K562 (cell line): ENCODE results near the gene EPN3. TPM values are rescaled to one million over a fixed set of nuclear protein-coding genes. Genes with fewer than 3 reads are reported as not detected.

Experiments
- BRF1 ChIP-seq: IDR thresholded peaks from 3 replicates; pipeline ENCODE4 v1.6.1; 2011; ENCODE audit warnings: borderline replicate concordance, mild to moderate bottlenecking; ENCODE audit not compliant: insufficient read length; ENCODE audit errors: extremely low read depth
- CBX5 ChIP-seq: IDR thresholded peaks from 2 replicates; pipeline ENCODE4 v1.6.1; 2014; ENCODE audit warnings: low read depth, borderline replicate concordance
- CREB5 ChIP-seq: fragments of 250-450 bp; sonication (Bioruptor Pico); IDR thresholded peaks from 2 replicates; pipeline ENCODE4 v1.5.0; 2020; ENCODE audit warnings: mild to moderate bottlenecking
- FOSL1 ChIP-seq: fragments of 200-800 bp; sonication (Bioruptor generic); conservative IDR thresholded peaks from 2 replicates; pipeline ENCODE4 v1.6.1; 2016; ENCODE audit warnings: missing genetic modification characterization, missing compliant biosample characterization
- FOXK2 ChIP-seq, 2 experiments: fragments of 450-650 bp; IDR thresholded peaks in 1 of 2; conservative IDR thresholded peaks in 1 of 2; 2 replicates each; pipeline ENCODE4 v1.6.1; 2016; ENCODE audit warnings: low read depth in 2 of 2, mild to moderate bottlenecking in 1 of 2
- GTF2F1 ChIP-seq: IDR thresholded peaks from 2 replicates; pipeline ENCODE4 v1.6.1; 2011; ENCODE audit warnings: low read depth, low read length, improper control_type of control experiment
- HMG20B ChIP-seq: fragments of 250-450 bp; sonication (Bioruptor Pico); IDR thresholded peaks from 2 replicates; pipeline ENCODE4 v1.5.0; 2021; ENCODE audit warnings: mild to moderate bottlenecking
- HNRNPL ChIP-seq: fragments of 200-400 bp; formaldehyde crosslinking; IDR thresholded peaks from 2 replicates; pipeline ENCODE4 v1.6.1; 2017; ENCODE audit warnings: low read depth, mild to moderate bottlenecking, low read length
- SIN3A ChIP-seq, 2 experiments: fragments of 150-350 bp in 1 of 2; IDR thresholded peaks; 2 replicates each; pipeline ENCODE4 v1.6.1; 2011 to 2016; ENCODE audit warnings: borderline replicate concordance in 2 of 2, low read depth in 2 of 2, low read length in 2 of 2, mild to moderate bottlenecking in 2 of 2, moderate library complexity in 2 of 2; ENCODE audit not compliant: control insufficient read depth in 1 of 2
- STAT5A ChIP-seq: IDR thresholded peaks from 2 replicates; pipeline ENCODE4 v1.6.1; 2012; ENCODE audit warnings: low read length, inconsistent platforms, borderline replicate concordance
- SUPT5H ChIP-seq: fragments of 450-650 bp; IDR thresholded peaks from 2 replicates; pipeline ENCODE4 v1.6.1; 2016
- TARDBP ChIP-seq: fragments of 450-650 bp; IDR thresholded peaks from 2 replicates; pipeline ENCODE4 v1.6.1; 2016
- TCF7 ChIP-seq: sonication (generic); IDR thresholded peaks from 2 replicates; pipeline ENCODE4 v1.6.1; 2016; ENCODE audit warnings: antibody characterized with exemption, borderline replicate concordance
- TEAD4 ChIP-seq, 2 experiments: sonication (generic) in 1 of 2; formaldehyde crosslinking in 1 of 2; IDR thresholded peaks; 2 replicates each; pipeline versions ENCODE4 v1.6.1 to v1.8.0; 2012 to 2022; ENCODE audit warnings: borderline replicate concordance in 1 of 2, inconsistent platforms in 1 of 2, low read length in 1 of 2, mild to moderate bottlenecking in 1 of 2, missing genetic modification reagents in 1 of 2
- ZBTB11 ChIP-seq, 3 experiments: fragments of 200-800 bp in 1 of 3; fragments of 250-450 bp in 1 of 3; fragments of 450-650 bp in 1 of 3; sonication (Bioruptor Pico) in 1 of 3; sonication (Bioruptor generic) in 1 of 3; formaldehyde crosslinking in 1 of 3; IDR thresholded peaks; 2 replicates each; pipeline versions ENCODE4 v1.6.1 to v1.8.0; 2016 to 2022; ENCODE audit warnings: mild to moderate bottlenecking in 2 of 3, missing genetic modification characterization in 2 of 3, missing compliant biosample characterization in 1 of 3, moderate library complexity in 1 of 3
- ZMIZ1 ChIP-seq, 2 experiments: fragments of 150-350 bp in 1 of 2; IDR thresholded peaks; 2 replicates each; pipeline ENCODE4 v1.6.1; 2012 to 2016; ENCODE audit warnings: low read depth in 2 of 2, low read length in 2 of 2, mild to moderate bottlenecking in 1 of 2, moderate library complexity in 1 of 2
- ZNF324 ChIP-seq: fragments of 250-450 bp; sonication (Bioruptor Pico); IDR thresholded peaks from 2 replicates; pipeline ENCODE4 v1.4.0; 2020; ENCODE audit warnings: mild to moderate bottlenecking
- polyA plus RNA-seq, 8 experiments: library from polyadenylated mRNA; depleted of rRNA in 4 of 8; stranded (reverse) in 5 of 8; unstranded in 3 of 8; fragments of >200 nt; fragmentation: Nextera tagmentation in 2 of 8; fragmentation: Illumina TruSeq in 1 of 8; extraction: Ambion mirVana in 2 of 8; extraction: Trizol in 1 of 8; gene quantifications; 2 replicates each; pipeline versions ENCODE4 v1.2.1 to v1.2.3, GENCODE V29; 2011 to 2014; ENCODE audit warnings: inconsistent platforms in 1 of 8, missing spikeins in 1 of 8
- total RNA-seq, 7 experiments: library from RNA; depleted of rRNA in 6 of 7; stranded (reverse); fragments of >200 nt in 6 of 7; fragmentation: Illumina TruSeq in 2 of 7; extraction: Trizol in 2 of 7; gene quantifications; 2 replicates each; pipeline versions ENCODE4 v1.2.1 to v1.2.3, GENCODE V29; 2011 to 2021; ENCODE audit warnings: low replicate concordance in 1 of 7

The EPN3 gene
- total and polyA plus RNA-seq, 9 of the 15 experiments (the other 6 are each of a cell fraction or from before 2014, with no cell fraction given): 0.16 TPM; not detected in 8

- TF ChIP-seq ZMIZ1 (IDR thresholded peaks at IDR 0.05; ENCODE audit: low read depth in 2 of 2, low read length in 2 of 2): no peak
- no peak for TF ChIP-seq TEAD4 (IDR thresholded peaks at IDR 0.05; ENCODE audit: low read length)
- peak; percentile 62; the same call in 1 of the 2 replicates for TF ChIP-seq TEAD4 (CRISPR knock-in tag; IDR thresholded peaks at IDR 0.05; ENCODE audit: borderline replicate concordance)
- no peak for TF ChIP-seq STAT5A
- TF ChIP-seq HNRNPL: peak; percentile 65; the same call in 1 of the 2 replicates
- TF ChIP-seq BRF1: no peak
- no peak for TF ChIP-seq TARDBP
- no peak for TF ChIP-seq FOSL1 (tag)
- TF ChIP-seq GTF2F1: no peak
- TF ChIP-seq SIN3A (IDR thresholded peaks at IDR 0.05; ENCODE audit: borderline replicate concordance in 2 of 2, control insufficient read depth in 1 of 2, low read depth in 2 of 2, low read length in 2 of 2): no peak; a peak in 1 of 4 replicates
- no peak for TF ChIP-seq CREB5
- peak in 1 of 3 experiments; percentile 79; a peak in 2 of 6 replicates for TF ChIP-seq ZBTB11 (CRISPR knock-in tag; IDR thresholded peaks at IDR 0.05)
- no peak for TF ChIP-seq HMG20B (CRISPR knock-in tag)
- TF ChIP-seq CBX5: no peak
- TF ChIP-seq FOXK2 (conservative IDR thresholded peaks at IDR 0.05 in 1 of 2, IDR thresholded peaks at IDR 0.05 in 1 of 2; ENCODE audit: low read depth in 2 of 2): no peak
- peak; percentile 52; the same call in 1 of the 2 replicates for TF ChIP-seq SUPT5H
- TF ChIP-seq TCF7: no peak
- no peak for TF ChIP-seq ZNF324 (CRISPR knock-in tag)
Measured at GRCh38 chr17:50541716-50542688, 9.5 kb downstream of the EPN3 start (continued).
